AG09319 (cell line): ENCODE data around the gene SLC4A1AP.

ENCODE experiments used
- DNase-seq: peaks from one replicate; pipeline ENCODE4 v3.0.0-alpha.2; 2010; ENCODE audit warnings: low read depth; ENCODE audit errors: extremely low read depth
- CTCF ChIP-seq: IDR thresholded peaks from 2 replicates; pipeline ENCODE4 v1.5.1; 2011; ENCODE audit warnings: low read depth, mild to moderate bottlenecking, inconsistent platforms, low read length, moderate library complexity

Gene SLC4A1AP

GRCh38 chr2:27724191-27724590 lies 60.5 kb downstream of the SLC4A1AP start:
- TF ChIP-seq CTCF, result no peak
- DNase-seq, result no peak

- DNase-seq, result no peak
- no peak for TF ChIP-seq CTCF
These were observed 61.4 kb downstream of the SLC4A1AP start for GRCh38 chr2:27724905-27725701.

- no peak for DNase-seq
- no peak for TF ChIP-seq CTCF
These were observed 63.6 kb downstream of the SLC4A1AP start for GRCh38 chr2:27727257-27727656.

GRCh38 chr2:27728081-27728858 lies 64.6 kb downstream of the SLC4A1AP start:
- DNase-seq, result no peak
- TF ChIP-seq CTCF, result no peak

- TF ChIP-seq CTCF, result no peak
- DNase-seq, result no peak
These were observed 65.5 kb downstream of the SLC4A1AP start for GRCh38 chr2:27729198-27729597.

- TF ChIP-seq CTCF, result no peak
- no peak for DNase-seq
These were observed 65.9 kb downstream of the SLC4A1AP start for GRCh38 chr2:27729614-27730013.

- no peak for TF ChIP-seq CTCF
- no peak for DNase-seq
These were observed 66.6 kb downstream of the SLC4A1AP start for GRCh38 chr2:27730261-27730662.
